Measurements from ENCODE around the gene OR10X1. TPM values are rescaled to one million over a fixed set of nuclear protein-coding genes. Genes with fewer than 3 reads are reported as not detected.

OR10X1 gene
- polyA plus RNA-seq, 3 donors = not detected

Other genes starting within 250 kb of the OR10X1 start
- under 1 TPM in 1 of 3 donors, not detected in 2; 0.13 TPM for gene CD1B, start 248.4 kb downstream of the OR10X1 start, polyA plus RNA-seq (ENCODE audit: insufficient read length in 3 of 3)
- gene CD1E, start 226.0 kb downstream of the OR10X1 start, polyA plus RNA-seq (ENCODE audit: insufficient read length in 3 of 3) = under 1 TPM; 0.18 to 0.36 (median 0.30) TPM
- gene OR10T2, start 180.4 kb downstream of the OR10X1 start, polyA plus RNA-seq (ENCODE audit: insufficient read length in 3 of 3) = not detected
- gene OR10K2, start 153.7 kb downstream of the OR10X1 start, polyA plus RNA-seq (ENCODE audit: insufficient read length in 3 of 3) = not detected
- not detected for gene OR10K1, start 118.1 kb downstream of the OR10X1 start, polyA plus RNA-seq (ENCODE audit: insufficient read length in 3 of 3)
- gene OR10R2, start 107.7 kb downstream of the OR10X1 start, polyA plus RNA-seq (ENCODE audit: insufficient read length in 3 of 3) = not detected
- under 1 TPM in 1 of 3 donors, not detected in 2; 0.04 TPM for gene OR6Y1, start 25.5 kb downstream of the OR10X1 start, polyA plus RNA-seq (ENCODE audit: insufficient read length in 3 of 3)
- gene OR6P1, start 9.3 kb downstream of the OR10X1 start, polyA plus RNA-seq (ENCODE audit: insufficient read length in 3 of 3) = not detected
- gene OR10Z1, start 25.4 kb upstream of the OR10X1 start, polyA plus RNA-seq (ENCODE audit: insufficient read length in 3 of 3) = under 1 TPM; 0.01 to 0.07 (median 0.03) TPM
- gene SPTA1, start 106.8 kb upstream of the OR10X1 start, polyA plus RNA-seq (ENCODE audit: insufficient read length in 3 of 3) = 1 to 10 TPM; 1.2 to 3.4 (median 1.2) TPM
- not detected for gene OR6K2, start 120.8 kb upstream of the OR10X1 start, polyA plus RNA-seq (ENCODE audit: insufficient read length in 3 of 3)
- under 1 TPM in 2 of 3 donors, not detected in 1; 0.07 to 0.12 TPM for gene OR6K3, start 140.8 kb upstream of the OR10X1 start, polyA plus RNA-seq (ENCODE audit: insufficient read length in 3 of 3)
- not detected for gene OR6K6, start 174.8 kb upstream of the OR10X1 start, polyA plus RNA-seq (ENCODE audit: insufficient read length in 3 of 3)
- gene OR6N1, start 192.3 kb upstream of the OR10X1 start, polyA plus RNA-seq (ENCODE audit: insufficient read length in 3 of 3) = not detected
- not detected for gene OR6N2, start 201.3 kb upstream of the OR10X1 start, polyA plus RNA-seq (ENCODE audit: insufficient read length in 3 of 3)

All from right renal cortex interstitium (tissue), 3 donors.